HG03354 (cell line): Measurements from ENCODE around the gene KCNB1.

Experiments used
- ATAC-seq: cut with Tn5 transposase; IDR thresholded peaks from one replicate; pipeline ENCODE4 v1.9.1; 2021; ENCODE audit warnings: mild to moderate bottlenecking; ENCODE audit not compliant: unreplicated experiment, poor library complexity, severe bottlenecking

Gene KCNB1

DNA sequence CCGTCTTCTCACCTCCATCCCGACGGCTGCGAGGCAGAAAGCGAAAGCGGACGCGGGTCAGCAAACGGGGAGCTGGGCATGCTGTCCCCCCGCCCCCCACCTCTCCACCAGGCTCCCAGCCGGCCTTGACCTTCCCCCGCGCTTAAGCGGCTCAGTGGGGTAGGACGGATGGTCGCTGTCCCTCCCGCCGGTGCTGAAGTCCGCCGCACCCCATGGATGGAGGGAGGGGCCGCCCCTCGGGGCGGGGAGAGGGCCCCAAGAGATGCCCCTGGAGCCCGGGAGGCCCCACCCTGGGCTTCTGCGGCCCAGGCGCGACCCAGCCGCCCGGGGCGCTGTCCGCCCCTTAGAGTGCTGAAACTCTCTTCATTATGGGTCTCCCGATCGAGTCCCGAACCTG lies at the start of gene KCNB1:
Gene KCNB1 (minus strand): TSS at position 48 of the 397 bp plus-strand sequence. CDS start 188 bp downstream, outside the sequence.
- ATAC-seq = no peak

DNA sequence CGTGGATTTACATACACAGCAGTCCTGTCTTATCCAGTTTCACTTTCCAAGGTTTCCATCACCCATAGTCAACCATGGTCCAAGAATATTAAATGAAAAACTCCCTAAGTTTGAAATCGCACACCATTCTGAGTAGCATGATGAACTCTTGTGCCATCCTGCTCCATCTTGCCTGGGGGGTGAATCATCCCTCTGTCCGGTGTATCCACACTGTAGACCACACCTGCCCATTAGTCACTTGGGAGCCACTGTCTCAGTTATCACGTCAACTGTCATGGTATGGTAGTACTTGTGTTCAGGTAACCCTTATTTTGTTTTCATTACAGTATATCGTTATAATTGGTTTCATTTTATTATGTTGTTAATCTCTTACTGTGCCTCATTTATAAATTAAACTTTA lies 47.0 kb upstream of the KCNB1 start:
- no peak for ATAC-seq

DNA sequence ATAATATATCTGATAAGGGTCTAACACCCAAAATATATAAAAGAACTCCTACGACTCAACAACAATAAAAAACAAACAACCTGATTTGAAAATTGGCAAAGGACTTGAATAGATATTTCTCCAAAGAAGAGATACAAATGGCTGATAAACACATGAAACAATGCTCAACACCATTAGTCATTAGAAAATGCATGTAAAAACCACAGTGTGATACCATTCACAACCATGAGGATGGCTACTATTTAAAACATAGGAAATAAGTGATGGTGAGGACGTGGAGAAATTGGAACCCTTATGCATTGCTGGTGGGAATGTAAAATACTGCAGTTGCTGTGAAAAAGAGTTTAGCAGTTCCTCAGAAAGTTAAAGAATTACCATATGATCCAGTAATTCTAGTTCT lies 44.1 kb upstream of the KCNB1 start:
- ATAC-seq = no peak

DNA sequence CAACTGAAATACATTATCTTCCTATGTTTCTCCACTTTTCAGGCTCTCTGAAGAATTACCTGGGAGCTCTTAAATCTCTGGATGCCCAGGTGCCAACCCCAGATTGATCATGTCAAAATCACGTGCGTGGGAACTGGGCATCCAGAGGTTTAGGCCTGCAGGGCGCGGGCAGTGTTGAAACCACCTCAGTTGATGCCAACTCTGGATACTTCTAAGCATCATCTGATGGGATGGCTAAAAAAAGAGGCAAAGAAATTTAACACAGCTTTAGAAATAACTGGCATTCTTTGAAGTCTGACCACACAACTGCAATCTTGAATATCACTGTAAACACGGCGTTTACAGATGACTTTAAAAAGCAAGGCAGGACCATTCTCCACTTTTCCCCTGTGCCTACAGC lies 43.6 kb upstream of the KCNB1 start:
- no peak for ATAC-seq

DNA sequence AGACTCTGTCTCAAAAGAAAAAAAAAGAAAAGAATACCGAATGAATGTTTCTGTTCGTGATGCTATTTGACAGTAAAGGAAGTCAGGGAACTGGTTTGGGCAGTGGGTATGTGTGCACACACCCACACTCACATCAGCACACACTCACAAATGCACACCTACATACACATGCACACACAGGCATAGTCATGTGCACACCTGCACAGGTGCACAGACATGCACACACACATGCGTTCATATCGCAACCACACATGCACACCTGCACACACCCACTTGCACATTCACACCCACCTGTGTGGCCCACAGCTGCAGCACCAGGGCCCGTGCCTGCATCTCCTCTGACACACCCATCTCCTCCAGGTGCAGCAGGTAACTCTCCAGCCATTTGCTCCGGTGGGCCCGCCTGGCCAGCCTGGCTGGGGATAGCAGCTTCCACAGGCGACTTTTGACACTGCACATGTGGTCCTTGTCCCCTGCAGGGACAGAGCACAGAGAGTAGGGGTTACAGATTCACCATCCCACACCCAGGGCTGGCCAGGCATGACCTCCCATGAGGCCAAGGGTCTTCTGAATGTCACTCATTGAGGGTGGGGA lies 41.4 kb upstream of the KCNB1 start:
- no peak for ATAC-seq

DNA sequence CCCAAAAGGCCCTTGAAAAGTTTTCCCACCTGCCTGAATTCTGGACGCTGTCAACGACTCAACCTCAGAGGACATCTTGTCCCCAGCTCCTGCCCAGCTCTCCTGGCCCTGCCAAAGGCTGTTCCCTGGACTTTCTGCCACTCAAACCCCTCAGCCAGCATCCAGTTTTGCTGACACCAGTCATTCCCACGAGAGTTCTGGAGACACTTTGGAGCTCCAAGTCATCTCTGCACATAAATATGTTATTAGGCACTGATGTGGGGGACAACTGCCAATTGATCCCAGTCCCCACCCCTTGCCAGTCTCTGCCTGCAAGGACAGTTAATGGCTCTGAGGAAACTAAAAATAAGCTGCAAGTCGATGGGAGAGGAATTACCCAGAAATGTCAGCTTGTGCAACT lies 38.9 kb upstream of the KCNB1 start:
- ATAC-seq = no peak

DNA sequence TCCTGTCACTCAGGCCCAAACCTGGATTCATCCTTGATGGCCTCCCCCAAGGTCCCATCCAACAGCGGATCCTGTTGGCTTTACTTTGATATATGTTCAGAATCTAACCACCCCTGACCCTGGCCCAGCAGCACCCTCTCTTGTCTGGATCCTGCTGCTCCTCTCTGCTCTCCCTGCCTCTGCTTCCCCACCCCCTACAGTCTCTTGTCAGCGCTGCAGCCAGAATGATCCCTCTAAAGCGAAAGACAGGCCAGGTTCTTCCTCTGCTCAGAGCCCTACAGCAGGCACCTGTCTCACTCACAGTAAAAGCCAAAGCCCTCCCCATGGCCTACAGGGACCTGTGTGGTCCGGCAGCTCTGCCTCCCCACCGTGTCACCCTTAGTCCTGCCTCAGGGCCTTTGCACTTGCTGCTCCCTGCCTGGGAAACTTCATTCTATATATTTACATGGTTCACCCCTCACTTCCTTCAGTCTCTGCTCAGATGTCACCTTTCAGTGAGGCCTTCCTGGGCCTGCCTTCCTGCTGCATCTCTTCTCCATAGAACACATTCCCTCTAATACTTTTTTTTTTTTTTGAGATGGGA lies 37.4 kb upstream of the KCNB1 start:
- no peak for ATAC-seq

DNA sequence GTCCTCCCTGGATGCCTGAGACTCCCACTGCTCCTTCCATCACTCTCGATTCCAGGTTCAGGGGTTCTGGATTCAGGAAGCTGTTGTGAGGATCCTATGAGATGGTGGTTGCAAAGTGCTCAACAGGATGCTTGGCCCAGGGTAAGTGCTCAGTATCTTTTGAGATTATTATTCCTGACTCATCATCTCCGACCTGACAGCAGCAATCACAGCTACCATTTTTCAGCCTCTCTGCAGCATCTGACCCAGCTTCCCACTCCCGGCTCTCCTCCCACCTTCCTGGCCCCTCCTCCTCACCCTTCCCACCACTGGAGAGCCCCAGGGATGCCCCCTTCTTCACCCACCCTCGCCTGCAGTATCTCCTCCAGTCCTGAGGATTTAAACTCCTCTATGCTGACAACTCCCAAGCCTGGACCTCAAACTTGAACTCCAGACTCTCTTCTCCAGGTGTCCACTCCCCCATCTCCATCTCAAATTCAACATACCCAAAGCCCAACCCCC lies 36.8 kb upstream of the KCNB1 start:
- no peak for ATAC-seq

DNA sequence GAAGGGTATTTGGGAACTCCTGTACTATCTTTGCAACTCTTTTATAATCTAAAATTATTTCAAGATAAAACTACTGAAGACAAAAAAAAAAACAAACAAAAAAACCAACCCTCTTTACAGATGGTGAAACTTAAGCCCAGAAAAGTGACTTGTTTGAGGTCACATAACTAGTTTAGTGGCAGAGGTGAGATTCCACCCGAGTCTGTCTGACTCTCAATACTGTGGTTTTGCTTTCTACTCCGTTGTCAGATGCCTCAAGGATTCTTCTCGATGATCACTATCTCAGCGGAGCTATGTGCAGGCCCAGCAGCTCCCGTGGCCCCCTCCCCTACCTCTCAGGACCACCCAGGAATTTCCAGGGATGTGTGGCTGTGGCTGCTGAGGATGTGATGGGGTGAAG lies 36.1 kb upstream of the KCNB1 start:
- no peak for ATAC-seq

DNA sequence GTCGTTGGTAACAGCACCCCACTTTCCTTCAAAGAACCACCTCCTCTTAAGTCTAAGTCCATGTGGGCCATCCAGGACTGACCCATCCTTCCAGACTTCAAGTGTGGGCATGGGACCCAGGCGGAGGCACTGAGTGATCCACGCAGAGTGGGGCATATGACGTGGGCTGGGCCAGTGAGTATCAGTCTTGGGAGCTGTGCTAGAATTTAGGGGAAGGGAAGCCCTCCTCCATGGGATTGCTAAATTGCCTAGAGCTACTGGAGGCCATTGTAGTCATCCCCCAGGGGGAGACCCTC lies 35.3 kb upstream of the KCNB1 start:
- ATAC-seq = no peak

DNA sequence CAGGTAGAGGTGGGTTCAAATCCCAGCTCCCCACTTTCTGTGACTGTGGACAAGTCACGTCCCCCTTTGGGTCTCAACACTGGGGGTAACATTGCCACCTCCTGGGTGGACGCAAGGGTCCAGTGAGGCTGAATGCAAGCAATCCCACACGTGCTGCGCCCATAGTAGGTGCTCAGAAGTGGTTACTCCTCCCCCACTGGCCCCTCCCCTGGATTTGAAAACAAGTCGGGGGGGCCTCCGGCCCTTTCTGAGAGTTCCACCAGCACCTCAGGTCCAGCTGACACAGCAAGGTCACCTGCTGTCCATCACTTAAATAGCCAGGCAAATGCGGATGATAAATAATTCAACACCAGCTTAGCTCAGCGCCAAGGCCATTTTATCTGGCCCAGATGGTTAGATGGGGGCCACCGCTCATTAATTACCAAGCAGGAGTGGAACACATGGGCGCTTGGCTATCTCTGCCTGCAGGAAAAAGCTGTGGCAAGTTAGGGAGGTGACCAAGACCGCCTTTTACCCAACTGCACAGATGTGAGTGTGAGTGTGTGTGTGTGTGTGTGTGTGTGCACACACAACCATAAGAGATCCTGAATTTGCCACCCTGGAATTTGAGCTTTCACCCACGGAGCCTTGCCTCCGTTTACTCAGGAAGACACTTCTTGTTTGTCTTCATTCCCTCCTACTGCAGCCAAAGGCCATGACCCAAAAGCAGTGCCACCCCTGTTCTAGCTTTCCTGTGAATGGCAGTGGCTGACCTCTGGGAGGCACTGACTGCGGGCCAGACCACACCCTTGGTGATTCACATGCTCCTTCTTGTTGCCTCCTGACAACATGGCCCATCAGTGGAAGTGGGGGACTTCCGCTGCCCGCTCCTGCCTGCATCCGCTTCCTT lies 34.7 kb upstream of the KCNB1 start:
- no peak for ATAC-seq

DNA sequence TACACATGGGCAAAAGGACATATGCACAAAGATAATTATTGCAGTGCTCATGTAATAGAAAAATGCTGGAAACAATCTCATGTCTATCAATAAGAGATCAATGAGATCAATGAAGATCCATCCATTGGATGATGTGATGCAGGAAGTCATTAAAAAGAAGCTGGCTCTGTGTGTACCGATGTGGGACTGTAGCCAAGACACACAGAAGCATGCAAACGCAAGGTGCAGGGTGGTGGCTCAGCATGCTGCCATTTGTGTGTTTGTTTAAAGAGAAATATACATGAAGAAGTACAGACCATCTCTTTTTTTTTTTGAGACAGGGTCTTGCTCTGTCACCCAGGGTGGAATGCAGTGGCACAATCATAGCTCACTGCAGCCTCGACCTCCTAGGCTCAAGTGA lies 33.1 kb upstream of the KCNB1 start:
- no peak for ATAC-seq

DNA sequence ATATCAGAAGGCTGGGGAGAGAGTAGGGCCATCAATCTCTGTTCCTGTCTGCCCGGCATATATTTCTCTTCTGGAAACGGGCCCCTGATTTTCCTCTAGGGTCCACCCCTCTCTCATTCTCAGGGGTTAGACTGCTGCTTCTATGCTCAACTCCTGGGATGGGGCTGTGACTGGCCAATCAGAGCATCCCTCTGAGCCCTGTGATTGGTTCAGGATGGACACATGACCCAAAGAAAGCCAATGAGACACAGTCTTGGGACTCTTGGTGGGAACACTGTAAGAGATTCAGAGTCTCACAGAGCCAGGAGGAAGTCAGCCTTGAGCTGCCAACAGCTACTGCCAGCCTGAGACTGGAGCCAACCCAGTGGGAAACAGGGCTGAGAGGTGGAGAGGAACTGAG lies 31.0 kb upstream of the KCNB1 start:
- ATAC-seq = no peak

DNA sequence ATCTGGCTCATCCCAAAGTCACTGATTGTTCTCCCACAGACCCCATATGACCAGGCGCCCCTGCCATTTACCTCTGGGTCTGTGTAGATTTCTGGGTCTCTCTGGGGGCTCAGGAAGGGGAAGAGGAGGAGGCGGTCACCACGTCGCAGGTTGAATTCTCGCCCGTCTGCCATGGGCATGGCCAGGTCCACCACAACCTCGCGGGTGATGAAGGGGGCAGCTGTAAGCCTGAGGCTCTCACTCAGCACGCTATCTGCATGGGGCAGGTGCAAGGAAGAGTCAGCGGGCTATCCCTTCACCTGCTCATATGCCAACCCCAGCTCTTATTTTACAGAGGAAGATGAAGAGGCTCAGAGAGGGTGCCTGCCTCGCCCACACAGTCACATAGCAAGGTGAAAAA lies 30.5 kb upstream of the KCNB1 start:
- no peak for ATAC-seq

DNA sequence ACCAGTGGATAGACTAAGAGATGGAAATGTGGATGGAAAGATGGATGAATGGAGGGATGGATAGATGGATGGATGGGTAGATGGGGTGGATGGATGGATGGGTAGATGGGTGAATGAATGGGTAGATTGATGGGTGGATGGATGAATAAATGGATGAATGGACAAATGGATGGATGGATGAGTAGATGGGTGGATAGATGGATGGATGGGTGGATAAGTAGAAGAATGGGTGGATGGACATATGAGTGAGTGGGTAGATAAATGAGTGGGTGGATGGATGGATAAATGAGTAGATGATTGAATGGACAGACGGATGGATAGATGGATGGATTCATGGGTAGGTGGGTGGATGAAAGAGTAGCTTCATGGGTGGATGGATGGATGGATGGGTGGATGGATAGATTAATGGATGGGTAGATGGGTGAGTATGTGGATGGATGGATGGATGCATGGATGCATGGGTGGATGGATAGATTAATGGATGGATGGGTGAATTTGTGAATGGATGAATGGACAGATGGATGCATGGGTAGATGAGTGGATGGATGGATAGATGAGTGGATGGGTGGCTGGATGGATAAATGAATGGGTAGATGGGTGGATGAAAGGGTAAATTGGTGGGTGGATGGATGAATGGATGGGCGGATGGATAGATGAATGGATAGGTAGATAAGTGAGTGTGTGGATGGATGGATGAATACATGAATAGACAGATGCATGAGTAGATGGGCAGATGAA lies 29.5 kb upstream of the KCNB1 start:
- no peak for ATAC-seq

DNA sequence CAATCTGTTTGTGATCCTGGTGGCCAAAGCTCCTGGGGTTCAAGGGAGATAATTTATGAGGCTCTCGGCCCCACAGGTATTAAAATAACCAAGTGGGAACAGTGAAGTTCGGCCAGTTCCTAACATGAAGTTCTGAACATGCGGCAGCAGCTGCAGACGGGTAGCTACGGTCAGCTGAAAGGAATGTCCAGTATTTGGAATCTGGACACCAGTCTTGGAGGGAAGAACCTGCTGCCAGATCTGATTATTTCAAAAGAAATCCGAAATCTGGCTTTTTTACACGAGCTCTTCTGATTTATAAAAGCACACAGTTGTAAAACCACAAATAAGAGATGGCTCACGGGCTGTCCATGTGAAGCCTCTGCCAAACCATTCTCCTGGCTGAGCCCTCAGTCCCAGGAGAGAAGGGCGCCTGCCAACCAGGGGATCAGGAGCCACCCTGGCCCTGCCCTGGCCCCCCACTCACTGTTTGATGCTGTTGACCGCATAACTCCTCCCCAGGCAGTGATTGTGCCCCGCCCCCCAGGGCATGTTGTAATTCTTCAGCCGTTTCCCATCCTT lies 28.2 kb upstream of the KCNB1 start:
- no peak for ATAC-seq

DNA sequence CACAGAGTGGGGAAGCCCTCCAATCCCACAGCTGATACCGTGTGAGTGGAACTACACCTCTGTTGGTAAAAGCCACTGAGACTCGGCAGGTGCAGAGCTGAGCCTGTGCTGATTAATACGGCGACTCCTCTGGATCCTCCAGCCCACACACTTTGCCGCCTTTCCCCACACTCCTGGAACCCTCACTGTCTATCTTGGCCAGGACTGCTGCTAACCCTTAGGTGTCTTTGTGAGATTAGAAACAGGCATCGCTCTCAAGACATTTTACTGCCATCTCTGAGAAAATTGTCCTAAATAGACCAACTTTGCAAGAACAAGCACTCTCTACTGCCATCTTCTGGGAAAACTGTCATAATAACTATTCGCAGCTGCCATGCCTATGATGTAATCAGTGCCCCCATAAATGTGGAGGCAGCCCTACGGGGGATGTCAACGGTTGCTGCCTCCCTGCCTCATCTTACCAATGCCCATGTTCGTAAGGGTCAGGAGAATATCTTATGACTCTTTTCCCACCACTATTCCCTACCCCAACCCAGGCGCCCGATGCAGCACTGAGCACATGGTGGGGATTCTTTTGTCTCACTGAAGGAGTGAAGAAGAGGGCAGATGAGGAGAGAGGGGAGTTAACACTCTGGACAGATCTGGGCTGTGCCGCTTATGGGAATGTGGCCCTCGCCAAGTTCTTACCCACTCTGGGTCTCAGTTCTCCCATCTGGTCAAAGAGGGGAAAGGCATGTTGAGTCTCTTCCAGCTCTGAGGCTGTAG lies 26.1 kb upstream of the KCNB1 start:
- ATAC-seq = no peak

DNA sequence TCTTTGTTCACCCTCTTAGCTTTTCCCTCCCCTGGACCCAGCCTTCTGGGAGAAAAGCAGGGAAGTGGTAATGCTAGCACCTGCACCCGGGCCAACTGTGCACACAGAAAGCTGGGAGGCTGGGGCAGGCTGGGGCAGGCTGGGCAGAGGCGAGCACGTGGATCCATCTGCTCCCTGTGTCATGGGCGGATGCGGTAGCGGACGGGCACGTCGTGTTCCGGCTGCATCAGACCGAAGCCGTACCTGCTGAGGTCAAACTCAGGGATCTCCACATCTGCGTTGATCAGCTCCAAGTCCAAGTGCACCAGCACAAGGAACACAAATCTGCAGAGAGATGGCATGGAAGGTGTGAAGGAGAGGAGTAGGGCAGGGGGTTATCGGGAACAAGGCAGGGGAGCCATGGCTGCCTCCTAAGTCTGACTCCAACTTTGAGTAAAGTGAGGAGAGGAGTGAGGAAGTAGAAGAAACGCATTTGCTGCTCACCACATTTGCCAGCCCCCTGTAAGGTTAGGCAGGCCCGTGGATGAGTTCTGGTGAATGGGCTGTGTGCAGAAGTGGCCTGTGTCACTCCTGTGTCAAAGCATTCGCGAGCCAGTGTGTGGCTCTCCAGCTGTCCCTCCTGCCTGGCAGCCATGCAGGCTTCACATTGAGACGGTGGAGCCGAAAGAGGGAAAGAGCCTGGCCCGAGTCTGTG lies 25.4 kb upstream of the KCNB1 start:
- ATAC-seq = no peak

DNA sequence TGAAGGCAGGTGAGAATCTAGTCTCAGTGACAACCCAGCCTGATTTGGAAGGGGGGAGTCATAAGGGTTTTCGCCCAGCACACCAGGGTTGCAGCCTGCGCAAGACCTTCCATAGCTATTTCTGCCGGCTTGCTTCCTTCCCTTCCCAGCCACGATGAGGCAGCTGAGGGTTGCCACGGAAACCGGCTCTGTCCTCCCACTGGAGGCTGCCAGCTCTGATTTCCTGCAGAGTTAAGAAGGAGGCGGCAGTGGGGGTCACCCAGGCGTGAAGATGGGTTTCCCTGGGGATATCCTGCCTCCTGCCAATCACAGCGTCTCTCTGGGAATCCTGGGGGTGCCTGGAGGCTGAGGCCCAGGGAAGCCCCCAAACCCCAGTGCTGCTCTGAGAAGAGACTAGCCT lies 23.1 kb upstream of the KCNB1 start:
- no peak for ATAC-seq
